HT-29 (cell line): Measurements from ENCODE around the gene RUNX3. TPM values are rescaled to one million over a fixed set of nuclear protein-coding genes. Genes with fewer than 3 reads are reported as not detected.

Source experiments
- DNase-seq: peaks from one replicate; pipeline ENCODE4 v3.0.0-alpha.2; 2015; ENCODE audit warnings: low spot score
- total RNA-seq: library from RNA; depleted of rRNA; stranded (reverse); fragments of >200 nt; shearing (Covaris generic); gene quantifications from 2 replicates; pipeline ENCODE4 v1.2.3, GENCODE V29; 2014

The RUNX3 gene
- total RNA-seq, 1 experiment from 2014 or later = 0.18 TPM

- no peak for DNase-seq
Measured at GRCh38 chr1:24929398-24930259, 447 bp downstream of the RUNX3 start.

- DNase-seq = no peak
Measured at GRCh38 chr1:24928689-24929397, 1.2 kb downstream of the RUNX3 start.

DNA sequence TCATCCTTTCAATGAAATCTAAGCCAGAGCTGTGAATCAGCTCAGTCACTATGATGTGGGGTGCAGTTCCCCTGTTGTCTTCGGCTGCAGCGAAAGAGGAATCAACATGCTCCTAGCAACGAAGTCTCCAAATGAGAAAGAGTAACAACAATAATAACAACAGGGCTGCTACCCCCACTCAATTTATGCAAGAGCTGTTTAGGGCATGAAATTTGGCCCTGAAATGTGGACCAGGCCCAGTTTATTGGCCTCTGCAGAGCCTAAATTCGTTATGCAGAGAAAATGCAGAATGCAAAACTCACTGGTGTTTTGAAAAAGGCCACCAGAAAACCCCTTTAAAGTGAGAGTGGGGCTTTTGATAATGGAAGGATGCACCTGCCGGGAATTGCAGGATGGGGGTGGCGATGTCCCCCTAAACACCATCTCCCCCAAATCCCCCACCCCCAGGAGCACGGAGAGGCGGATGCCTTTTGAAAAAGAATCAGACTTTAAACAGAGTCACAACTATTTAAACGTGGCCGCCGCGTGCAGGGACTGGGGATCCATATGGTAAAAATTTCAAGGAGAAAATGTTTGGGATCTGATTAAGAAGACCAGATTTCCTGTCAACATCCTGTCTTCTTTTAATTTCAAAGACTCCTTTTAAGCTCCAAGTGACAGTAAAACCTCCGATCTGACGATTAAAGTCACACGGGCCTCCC, 1.9 kb downstream of the RUNX3 start:
- no peak for DNase-seq

DNA sequence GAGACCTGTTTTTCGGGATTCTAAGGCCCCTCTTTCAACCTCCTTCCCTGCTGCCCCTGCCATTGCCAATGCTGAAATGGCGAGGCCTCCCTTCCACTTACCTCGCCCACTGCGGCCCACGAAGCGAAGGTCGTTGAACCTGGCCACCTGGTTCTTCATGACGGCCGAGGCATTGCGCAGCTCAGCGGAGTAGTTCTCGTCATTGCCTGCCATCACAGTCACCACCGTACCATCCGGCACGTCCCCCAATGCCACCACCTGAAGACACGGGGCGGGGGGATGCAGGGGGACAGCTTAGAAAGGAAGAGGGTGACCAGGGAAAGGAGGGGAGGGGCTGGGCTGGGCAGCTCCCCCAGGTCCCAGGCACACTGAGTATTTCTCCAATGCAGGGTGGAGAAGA, 2.6 kb downstream of the RUNX3 start:
- DNase-seq = no peak

- DNase-seq = no peak
Measured at GRCh38 chr1:24926563-24927249, 3.4 kb downstream of the RUNX3 start.

- DNase-seq = no peak
Measured at GRCh38 chr1:24925963-24926362, 4.1 kb downstream of the RUNX3 start.

GRCh38 chr1:24925082-24925779, 4.8 kb downstream of the RUNX3 start:
- DNase-seq = no peak

DNA sequence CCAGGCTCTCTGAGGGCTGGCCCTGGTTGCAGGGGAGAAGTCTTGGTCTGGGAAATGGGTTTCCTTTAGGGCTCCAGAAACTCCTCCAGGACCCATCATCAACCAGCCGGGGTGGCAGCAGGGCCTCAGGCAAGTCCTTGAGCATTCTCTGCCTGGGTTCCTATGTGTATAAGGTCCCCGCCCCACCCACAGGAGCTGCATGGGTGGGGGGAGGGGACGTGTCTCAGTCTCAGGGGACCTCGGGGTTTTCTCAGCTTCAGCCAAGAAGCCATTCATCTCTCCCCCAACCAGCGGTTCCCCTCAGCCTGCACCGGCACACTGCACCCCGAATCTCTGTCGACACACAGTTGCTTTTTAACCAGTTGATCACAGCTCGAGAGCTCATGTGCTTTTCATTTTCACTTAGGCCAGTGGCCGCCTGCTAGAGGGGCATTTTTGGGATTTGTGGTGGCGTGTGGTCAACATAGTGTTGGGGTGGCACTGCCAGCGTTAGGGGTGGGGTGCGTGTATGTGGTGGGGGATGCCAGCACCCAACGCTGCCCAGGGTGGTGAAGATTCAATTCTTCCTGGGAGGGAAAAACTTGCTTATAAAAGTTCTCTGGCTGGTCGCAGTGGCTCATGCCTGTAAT, 6.5 kb downstream of the RUNX3 start:
- DNase-seq = no peak

DNA sequence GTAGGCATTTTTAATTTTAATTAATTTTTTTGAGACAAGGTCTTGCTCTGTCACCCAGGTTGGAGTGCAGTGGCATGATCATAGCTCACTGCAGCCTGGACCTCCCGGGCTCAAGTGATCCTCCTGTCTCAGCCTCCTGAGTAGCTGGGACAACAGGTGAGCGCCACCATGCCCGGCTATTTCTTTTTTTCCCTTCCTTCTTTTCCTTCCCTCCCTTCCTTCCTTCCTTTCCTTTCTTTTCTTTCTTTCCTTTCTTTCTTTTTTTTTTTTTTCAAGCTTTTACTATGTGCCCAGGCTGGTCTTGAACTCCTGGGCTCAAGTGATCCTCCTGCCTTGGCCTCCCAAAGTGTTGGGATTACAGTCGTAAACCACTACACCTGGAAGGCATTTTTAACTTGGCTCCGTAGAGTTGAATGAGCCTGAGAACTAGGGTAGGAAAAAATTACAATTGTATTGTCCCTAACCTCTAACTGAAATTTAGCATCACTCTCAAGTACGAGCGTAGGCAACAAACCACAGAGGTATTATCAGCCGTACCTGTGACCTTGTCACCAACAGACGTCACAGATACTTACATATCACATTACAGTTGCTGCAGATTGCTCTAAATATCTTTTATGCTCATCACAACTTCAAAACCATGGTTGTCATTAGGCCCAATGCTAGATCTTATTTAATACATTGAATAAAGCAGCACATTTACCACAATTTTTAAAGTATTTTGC, 8.0 kb downstream of the RUNX3 start:
- no peak for DNase-seq

DNA sequence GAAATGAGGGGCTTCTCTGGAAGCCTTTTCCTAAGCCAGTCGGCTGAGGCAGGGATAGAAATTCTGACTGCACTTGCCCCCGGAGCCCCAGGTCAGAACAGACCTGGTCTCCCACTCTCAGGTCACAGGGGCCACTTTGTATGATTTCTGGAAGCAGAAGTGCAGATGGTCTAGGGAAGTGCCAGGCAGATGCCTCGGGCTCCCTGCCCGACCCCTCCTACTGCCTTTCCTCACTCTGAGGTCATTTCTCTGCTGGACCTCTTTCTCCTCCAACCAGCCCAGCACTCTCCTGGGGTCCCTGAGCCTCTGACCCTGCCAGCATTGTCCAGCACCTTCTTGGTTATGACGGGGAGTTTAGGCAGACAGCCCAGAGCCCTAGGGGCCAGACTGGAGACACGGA, 8.7 kb downstream of the RUNX3 start:
- no peak for DNase-seq

GRCh38 chr1:24920533-24920925, 9.5 kb downstream of the RUNX3 start:
- DNase-seq = no peak

DNA sequence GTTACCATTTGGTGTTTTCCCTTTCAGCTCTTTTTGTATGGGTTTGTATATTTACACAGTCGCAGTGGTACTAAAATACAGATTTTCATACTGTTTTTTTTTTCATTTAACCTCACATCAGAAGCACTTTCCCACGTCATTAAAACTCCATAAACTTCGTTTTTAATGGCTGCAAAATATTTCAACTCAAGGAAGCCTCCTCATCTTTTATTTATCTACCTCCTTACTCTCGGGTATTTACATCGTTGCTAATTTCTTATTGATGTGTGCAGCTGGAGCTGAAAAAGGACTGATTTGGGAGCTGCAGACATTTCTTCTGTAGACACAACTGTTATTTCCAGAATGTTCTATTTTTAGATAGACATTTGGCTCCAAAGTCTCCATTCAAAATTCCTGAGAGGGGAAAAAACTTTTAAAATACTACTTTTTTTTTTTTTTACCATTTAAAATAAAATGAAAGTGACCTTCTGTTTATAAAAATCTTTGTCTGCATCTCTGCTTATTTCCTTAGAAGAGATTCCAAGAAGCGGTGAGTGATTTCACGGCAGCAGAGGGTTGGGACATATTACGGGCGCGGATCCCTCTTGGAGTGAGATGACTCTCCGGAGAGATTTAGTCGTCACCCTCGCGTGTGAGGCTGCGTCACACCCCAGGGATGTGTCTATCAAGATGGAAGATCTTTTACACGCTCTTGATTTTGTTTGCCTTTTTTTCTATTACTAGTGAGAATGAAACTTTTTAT, 10.1 kb downstream of the RUNX3 start:
- no peak for DNase-seq

- DNase-seq = no peak
Measured at GRCh38 chr1:24918995-24919605, 11.0 kb downstream of the RUNX3 start.

GRCh38 chr1:24918370-24918769, 11.7 kb downstream of the RUNX3 start:
- DNase-seq = no peak

DNA sequence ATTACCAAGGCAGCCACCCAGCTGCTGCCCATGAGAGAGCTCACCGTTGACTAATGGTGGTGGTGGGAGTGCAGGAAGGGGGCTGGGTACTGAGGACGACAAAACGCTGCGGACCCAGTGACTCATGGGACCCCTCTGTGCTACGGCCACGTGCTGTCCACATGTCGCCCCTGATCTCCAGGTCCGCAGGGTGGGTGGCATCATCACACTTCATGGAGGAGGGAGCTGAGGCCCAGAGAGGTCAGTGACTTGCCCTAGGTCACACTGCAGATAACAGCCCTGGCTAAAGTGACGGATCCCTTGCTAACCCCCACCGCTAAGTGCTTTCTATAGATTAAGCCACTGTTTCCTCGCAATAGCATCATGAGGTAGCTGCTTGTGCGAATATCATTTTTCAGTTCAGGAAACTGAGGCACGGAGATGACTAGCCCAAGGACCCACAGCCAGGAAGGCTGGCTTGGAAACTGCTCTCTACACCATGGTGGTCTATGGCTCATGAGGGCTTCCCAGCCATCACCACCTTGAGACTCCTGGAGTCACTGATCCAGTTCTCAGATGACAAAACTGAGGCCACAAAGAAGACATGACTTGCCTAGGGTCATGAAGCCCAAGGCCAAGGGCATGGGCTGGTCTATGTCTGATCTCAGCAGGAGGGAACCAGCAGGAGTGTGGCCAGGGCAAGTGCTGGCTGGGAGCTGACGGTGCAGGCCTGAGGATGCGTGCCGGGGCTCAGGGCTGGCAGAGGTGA, 12.6 kb downstream of the RUNX3 start:
- no peak for DNase-seq

- no peak for DNase-seq
Measured at GRCh38 chr1:24915816-24916602, 14.1 kb downstream of the RUNX3 start.
